ENCODE measurements around the gene FAM124B. TPM values are rescaled to one million over a fixed set of nuclear protein-coding genes. Genes with fewer than 3 reads are reported as not detected.

Gene FAM124B
- polyA plus RNA-seq, 3 donors: 1.8 to 2.1 (median 2.0) TPM

GRCh38 chr2:224381521-224382279 is 20.2 kb downstream of the FAM124B start:
- Histone ChIP-seq H3K9ac (ENCODE audit: insufficient read depth, low read length, poor library complexity, severe bottlenecking) (no peak overlapping the region), H4K20me1 (ENCODE audit: insufficient read depth, low read length) (no peaks in the 10 kb centered on the region), H3K4me1 (ENCODE audit: control insufficient read depth in 1 of 2, insufficient read depth in 2 of 2, low read length in 2 of 2) (peaks cover 31 to 36% of the 10 kb centered on the region in 2 donors), H3K36me3 (replicated peaks in 1 of 2; ENCODE audit: control insufficient read depth in 1 of 2, insufficient read depth in 2 of 2, low read length in 2 of 2) (peaks cover 0 to 9% of the 10 kb centered on the region in 2 donors), H3K27me3 (ENCODE audit: control insufficient read depth in 2 of 2, insufficient read depth in 2 of 2, low read length in 2 of 2) (no peaks in the 10 kb centered on the region), H2AFZ (ENCODE audit: insufficient read depth, low read depth, low read length, poor library complexity, severe bottlenecking) (no peak overlapping the region), H3K4me2 (replicated peaks; ENCODE audit: extremely low read depth, low read length, poor library complexity, severe bottlenecking) (no peak overlapping the region), H3K9me3 (replicated peaks in 1 of 2; ENCODE audit: control insufficient read depth in 1 of 2, insufficient read depth in 1 of 2, low read length in 2 of 2) (no peaks in the 10 kb centered on the region), H3K27ac (ENCODE audit: low read depth in 1 of 2, low read length in 2 of 2) (no peak overlapping the region), H3K79me2 (ENCODE audit: insufficient read depth, low read length) (no peaks in the 10 kb centered on the region), H3K4me3 (replicated peaks in 1 of 3; ENCODE audit: low read depth in 2 of 3, low read length in 3 of 3) (no peak overlapping the region)
- intact Hi-C loops (cut with micrococcal nuclease): no loop called here
- no peak overlapping the region for H3K4me3 Mint-ChIP-seq
- H3K9me3 Mint-ChIP-seq: no peaks in the 10 kb centered on the region
- no peak for TF ChIP-seq CTCF (IDR thresholded peaks at IDR 0.05)
- WGBS (ENCODE audit: insufficient coverage): no CpG with 5 or more reads among the region's 6 CpGs
- no peaks in the 10 kb centered on the region for H3K27me3 Mint-ChIP-seq (ENCODE audit: low read depth in 3 of 3)
- H3K4me1 Mint-ChIP-seq: peaks cover 46% of the 10 kb centered on the region
- peaks cover 12 to 13% of the 10 kb centered on the region in 2 donors for H3K36me3 Mint-ChIP-seq
- no peak overlapping the region for H3K27ac Mint-ChIP-seq
- DNase-seq: no peak

- Histone ChIP-seq H3K36me3 (replicated peaks in 1 of 2; ENCODE audit: control insufficient read depth in 1 of 2, insufficient read depth in 2 of 2, low read length in 2 of 2) (peaks cover 0 to 9% of the 10 kb centered on the region in 2 donors), H3K4me1 (ENCODE audit: control insufficient read depth in 1 of 2, insufficient read depth in 2 of 2, low read length in 2 of 2) (peaks cover 41 to 50% of the 10 kb centered on the region in 2 donors), H3K79me2 (ENCODE audit: insufficient read depth, low read length) (no peaks in the 10 kb centered on the region), H4K20me1 (ENCODE audit: insufficient read depth, low read length) (no peaks in the 10 kb centered on the region), H3K4me2 (replicated peaks; ENCODE audit: extremely low read depth, low read length, poor library complexity, severe bottlenecking) (no peak overlapping the region), H3K9me3 (replicated peaks in 1 of 2; ENCODE audit: control insufficient read depth in 1 of 2, insufficient read depth in 1 of 2, low read length in 2 of 2) (no peaks in the 10 kb centered on the region), H3K27ac (ENCODE audit: low read depth in 1 of 2, low read length in 2 of 2) (no peak overlapping the region), H3K4me3 (replicated peaks in 1 of 3; ENCODE audit: low read depth in 2 of 3, low read length in 3 of 3) (no peak overlapping the region), H3K27me3 (ENCODE audit: control insufficient read depth in 2 of 2, insufficient read depth in 2 of 2, low read length in 2 of 2) (no peaks in the 10 kb centered on the region), H3K9ac (ENCODE audit: insufficient read depth, low read length, poor library complexity, severe bottlenecking) (no peak overlapping the region), H2AFZ (ENCODE audit: insufficient read depth, low read depth, low read length, poor library complexity, severe bottlenecking) (no peak overlapping the region)
- DNase-seq: no peak
- intact Hi-C loops (cut with micrococcal nuclease): no loop called here
- TF ChIP-seq CTCF (IDR thresholded peaks at IDR 0.05): no peak
- Mint-ChIP-seq H3K36me3 (peaks cover 12 to 13% of the 10 kb centered on the region in 2 donors), H3K27ac (peak overlapping the region in 1 of 7 donors; percentile 32), H3K4me1 (peaks cover 57% of the 10 kb centered on the region), H3K9me3 (no peaks in the 10 kb centered on the region), H3K4me3 (no peak overlapping the region), H3K27me3 (ENCODE audit: low read depth in 3 of 3) (peaks cover 0 to 1% (median 0%) of the 10 kb centered on the region in 3 donors)
- 89% methylated on average over 1 of the region's 1 CpG for WGBS (ENCODE audit: insufficient coverage)
Measured at GRCh38 chr2:224379986-224380385, 21.9 kb downstream of the FAM124B start.
